ENCODE results near the gene SETD2.

SETD2 gene

GRCh38 chr3:47065681-47066080 lies 98.2 kb downstream of the SETD2 start:
- DNase-seq (ENCODE audit: low spot score): no peak
- ChIA-PET CTCF (no interaction called here), POLR2A (ENCODE audit: low non-redundant PET) (no interaction called here)
- TF ChIP-seq, protein P1, sequence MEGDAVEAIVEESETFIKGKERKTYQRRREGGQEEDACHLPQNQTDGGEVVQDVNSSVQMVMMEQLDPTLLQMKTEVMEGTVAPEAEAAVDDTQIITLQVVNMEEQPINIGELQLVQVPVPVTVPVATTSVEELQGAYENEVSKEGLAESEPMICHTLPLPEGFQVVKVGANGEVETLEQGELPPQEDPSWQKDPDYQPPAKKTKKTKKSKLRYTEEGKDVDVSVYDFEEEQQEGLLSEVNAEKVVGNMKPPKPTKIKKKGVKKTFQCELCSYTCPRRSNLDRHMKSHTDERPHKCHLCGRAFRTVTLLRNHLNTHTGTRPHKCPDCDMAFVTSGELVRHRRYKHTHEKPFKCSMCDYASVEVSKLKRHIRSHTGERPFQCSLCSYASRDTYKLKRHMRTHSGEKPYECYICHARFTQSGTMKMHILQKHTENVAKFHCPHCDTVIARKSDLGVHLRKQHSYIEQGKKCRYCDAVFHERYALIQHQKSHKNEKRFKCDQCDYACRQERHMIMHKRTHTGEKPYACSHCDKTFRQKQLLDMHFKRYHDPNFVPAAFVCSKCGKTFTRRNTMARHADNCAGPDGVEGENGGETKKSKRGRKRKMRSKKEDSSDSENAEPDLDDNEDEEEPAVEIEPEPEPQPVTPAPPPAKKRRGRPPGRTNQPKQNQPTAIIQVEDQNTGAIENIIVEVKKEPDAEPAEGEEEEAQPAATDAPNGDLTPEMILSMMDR (conservative IDR thresholded peaks at IDR 0.05; ENCODE audit: low read depth): no peak
- H3K27ac ChIP-seq: no peak overlapping the region

DNA sequence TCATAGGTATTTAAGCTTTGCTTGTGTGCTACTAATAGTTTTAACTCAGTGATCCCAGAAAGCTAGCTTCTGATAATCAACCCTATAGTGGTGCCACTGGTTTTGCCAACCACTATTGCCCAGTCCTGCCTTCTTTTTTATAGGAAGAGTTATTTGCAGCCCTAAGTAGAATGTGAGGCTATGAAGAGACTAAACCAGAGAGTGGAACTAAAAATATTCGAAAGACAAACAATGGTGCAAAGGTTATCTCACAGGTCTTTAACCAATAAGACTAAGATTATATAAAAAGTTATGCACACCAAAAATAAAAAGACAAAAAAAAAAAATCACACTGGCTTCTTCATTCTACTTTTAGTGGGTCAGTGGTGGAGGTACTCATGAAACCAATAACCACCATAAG lies 98.9 kb downstream of the SETD2 start:
- POLR2A ChIA-PET (ENCODE audit: low non-redundant PET): no interaction called here
- H3K27ac ChIP-seq: no peak overlapping the region
- DNase-seq (ENCODE audit: low spot score): no peak
- TF ChIP-seq, protein P1 (conservative IDR thresholded peaks at IDR 0.05; ENCODE audit: low read depth): no peak
- CTCF ChIA-PET: interaction anchor here (0.6 kb wide), 1 partner anchor 359 kb away, joined by 3 read pairs; no protein-coding TSS in a partner anchor

DNA sequence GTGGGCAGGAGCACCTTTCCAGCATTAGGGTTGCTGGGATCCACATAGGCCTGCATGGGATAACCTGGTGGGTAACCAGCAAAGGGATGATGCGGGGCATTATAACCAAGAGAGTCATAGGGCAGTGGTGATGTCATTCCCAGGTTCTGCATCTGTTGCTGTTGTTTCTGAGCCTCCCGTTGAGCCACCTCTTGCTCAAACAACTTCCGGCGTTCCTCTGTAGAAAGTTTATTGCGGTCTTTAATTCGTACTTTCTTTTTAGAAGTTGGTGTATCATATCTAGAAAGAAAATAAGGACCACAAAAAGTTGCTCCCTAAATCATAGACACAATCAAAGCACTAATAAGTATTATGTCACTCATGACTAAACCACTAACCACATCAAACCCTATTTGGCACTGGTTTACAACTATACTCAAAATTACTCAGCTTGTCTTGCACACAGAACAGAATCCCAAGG lies 106.7 kb downstream of the SETD2 start:
- DNase-seq (ENCODE audit: low spot score): peak; percentile 1
- ChIA-PET CTCF (no interaction called here), POLR2A (ENCODE audit: low non-redundant PET) (no interaction called here)
- TF ChIP-seq, protein P1 (conservative IDR thresholded peaks at IDR 0.05; ENCODE audit: low read depth): no peak
- H3K27ac ChIP-seq: no peak overlapping the region

GRCh38 chr3:47056705-47057104 lies 107.2 kb downstream of the SETD2 start:
- H3K27ac ChIP-seq: no peak overlapping the region
- no peak for DNase-seq (ENCODE audit: low spot score)
- ChIA-PET CTCF (no interaction called here), POLR2A (ENCODE audit: low non-redundant PET) (no interaction called here)
- TF ChIP-seq, protein P1 (conservative IDR thresholded peaks at IDR 0.05; ENCODE audit: low read depth): no peak

GRCh38 chr3:47054412-47054811 lies 109.5 kb downstream of the SETD2 start:
- POLR2A ChIA-PET (ENCODE audit: low non-redundant PET): no interaction called here
- DNase-seq (ENCODE audit: low spot score): no peak

DNA sequence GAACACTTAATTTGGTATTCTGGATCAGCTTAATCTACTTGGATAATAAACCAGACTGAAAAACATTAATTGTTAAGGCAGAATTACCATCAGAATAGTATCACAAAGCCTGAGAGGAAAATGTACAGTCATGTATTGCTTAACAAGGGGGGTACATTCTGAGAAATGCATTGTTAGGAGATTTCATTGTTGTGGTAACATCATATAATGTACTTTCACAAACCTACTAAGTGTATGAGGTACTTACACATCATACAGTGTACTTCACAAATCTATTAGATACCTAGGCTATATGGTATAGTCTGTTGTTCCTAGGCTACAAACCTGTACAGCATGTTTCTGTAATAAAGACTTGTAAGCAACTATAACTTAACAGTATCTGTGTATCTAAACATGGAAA lies 116.2 kb downstream of the SETD2 start:
- ChIA-PET POLR2A (ENCODE audit: low non-redundant PET) (no interaction called here), CTCF (no interaction called here)
- no peak for DNase-seq (ENCODE audit: low spot score)
- H3K27ac ChIP-seq: peak overlapping the region; percentile 13; the same call in 1 of the 2 replicates
- TF ChIP-seq, protein P1 (conservative IDR thresholded peaks at IDR 0.05; ENCODE audit: low read depth): no peak

More at GRCh38 chr3:47054412-47054811, 109.5 kb downstream of the SETD2 start:
- H3K27ac ChIP-seq: no peak overlapping the region
- CTCF ChIA-PET: no interaction called here
- TF ChIP-seq, protein P1 (conservative IDR thresholded peaks at IDR 0.05; ENCODE audit: low read depth): no peak

DNA sequence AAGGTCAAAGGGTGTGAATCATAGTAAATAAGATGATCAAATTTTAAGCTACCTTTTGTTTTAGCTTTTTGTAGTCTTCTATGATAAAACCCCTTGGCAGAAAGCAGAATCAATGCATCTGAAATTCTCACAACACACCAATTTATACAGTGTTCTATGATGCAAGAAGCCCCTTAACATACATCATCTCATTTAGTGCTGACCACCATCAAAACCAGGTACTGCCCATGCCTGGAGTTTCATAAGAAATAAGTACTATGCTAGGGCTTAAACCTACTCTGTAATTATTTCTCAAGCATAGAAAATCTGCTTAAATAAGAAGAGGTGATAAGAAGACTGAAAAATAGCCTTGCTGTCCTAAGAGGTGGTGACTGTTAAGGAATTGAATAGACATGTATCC lies 116.8 kb downstream of the SETD2 start:
- no peak overlapping the region for H3K27ac ChIP-seq
- TF ChIP-seq, protein P1 (conservative IDR thresholded peaks at IDR 0.05; ENCODE audit: low read depth): no peak
- DNase-seq (ENCODE audit: low spot score): no peak
- POLR2A ChIA-PET (ENCODE audit: low non-redundant PET): no interaction called here
- CTCF ChIA-PET: interaction anchor here (0.6 kb wide), 1 partner anchor 18 kb away, joined by 3 read pairs; no protein-coding TSS in a partner anchor
